ENCODE data around the gene ZC2HC1B.
"Not testable (repeated sequence)": the region's sequence is repeated elsewhere in the genome, so short reads cannot be mapped to it uniquely, and the experiment has no call there.

ZC2HC1B gene

GRCh38 chr6:143855057-143855456 lies 9.2 kb upstream of the ZC2HC1B start:
- not testable (repeated sequence) for H2BK15ac ChIP-seq (ENCODE audit: low read length); H3K79me1 ChIP-seq (ENCODE audit: low read depth, low read length); H3K4me1 ChIP-seq (ENCODE audit: control insufficient read depth in 2 of 2, insufficient read depth in 1 of 2, low read depth in 1 of 2, low read length in 2 of 2); H3K23ac ChIP-seq (ENCODE audit: low read depth, low read length, poor library complexity); H3K18ac ChIP-seq (ENCODE audit: low read length); H3K9ac ChIP-seq (ENCODE audit: low read depth, low read length, poor library complexity); H3K14ac ChIP-seq (ENCODE audit: low read length); H3K4me3 ChIP-seq (ENCODE audit: low read length in 2 of 2); H2AK5ac ChIP-seq (ENCODE audit: low read depth, low read length); H3K27me3 ChIP-seq (ENCODE audit: control insufficient read depth in 3 of 3, insufficient read depth in 3 of 3, low read depth in 1 of 3, low read length in 3 of 3); H2BK5ac ChIP-seq (ENCODE audit: low read length); H2AFZ ChIP-seq (ENCODE audit: low read length); H3K27ac ChIP-seq (replicated peaks; ENCODE audit: low read length); H4K8ac ChIP-seq (ENCODE audit: low read depth, low read length); H3K4me2 ChIP-seq (ENCODE audit: insufficient read depth, low read length, poor library complexity, severe bottlenecking); DNase-seq (ENCODE audit: low spot score); H4K91ac ChIP-seq (ENCODE audit: low read depth, low read length, poor library complexity); H2BK120ac ChIP-seq (ENCODE audit: low read depth, low read length); H3K4ac ChIP-seq (ENCODE audit: low read length); H2BK12ac ChIP-seq (ENCODE audit: low read length)
- WGBS, 2 donors (ENCODE audit: extremely low coverage in 2 of 2, insufficient read length in 2 of 2, insufficient replicate concordance in 1 of 2) = no CpG with 5 or more reads among the region's 1 CpG
- Histone ChIP-seq H3K36me3 (replicated peaks in 1 of 2; ENCODE audit: control insufficient read depth in 2 of 2, insufficient read depth in 2 of 2, low read length in 2 of 2) (peaks cover 19 to 83% of the 10 kb centered on the region in 2 donors), H3K9me3 (replicated peaks in 1 of 2; ENCODE audit: control insufficient read depth in 2 of 2, insufficient read depth in 1 of 2, low read depth in 1 of 2, low read length in 2 of 2) (peaks cover 0 to 33% of the 10 kb centered on the region in 2 donors)

- not testable (repeated sequence) for DNase-seq (ENCODE audit: low spot score); H2BK5ac ChIP-seq (ENCODE audit: low read length); H2AFZ ChIP-seq (ENCODE audit: low read length); H3K27ac ChIP-seq (replicated peaks; ENCODE audit: low read length); H3K4me3 ChIP-seq (ENCODE audit: low read length in 2 of 2); H3K4ac ChIP-seq (ENCODE audit: low read length); H3K14ac ChIP-seq (ENCODE audit: low read length); H3K23ac ChIP-seq (ENCODE audit: low read depth, low read length, poor library complexity); H3K9ac ChIP-seq (ENCODE audit: low read depth, low read length, poor library complexity); H3K4me2 ChIP-seq (ENCODE audit: insufficient read depth, low read length, poor library complexity, severe bottlenecking); H3K79me1 ChIP-seq (ENCODE audit: low read depth, low read length); H2BK15ac ChIP-seq (ENCODE audit: low read length); H3K18ac ChIP-seq (ENCODE audit: low read length); H2AK5ac ChIP-seq (ENCODE audit: low read depth, low read length); H3K4me1 ChIP-seq (ENCODE audit: control insufficient read depth in 2 of 2, insufficient read depth in 1 of 2, low read depth in 1 of 2, low read length in 2 of 2); H2BK120ac ChIP-seq (ENCODE audit: low read depth, low read length); H3K27me3 ChIP-seq (ENCODE audit: control insufficient read depth in 3 of 3, insufficient read depth in 3 of 3, low read depth in 1 of 3, low read length in 3 of 3); H2BK12ac ChIP-seq (ENCODE audit: low read length); H4K8ac ChIP-seq (ENCODE audit: low read depth, low read length); H4K91ac ChIP-seq (ENCODE audit: low read depth, low read length, poor library complexity)
- peaks cover 18 to 83% of the 10 kb centered on the region in 2 donors for H3K36me3 ChIP-seq (replicated peaks in 1 of 2; ENCODE audit: control insufficient read depth in 2 of 2, insufficient read depth in 2 of 2, low read length in 2 of 2)
- WGBS, 2 donors (ENCODE audit: extremely low coverage in 2 of 2, insufficient read length in 2 of 2, insufficient replicate concordance in 1 of 2) = no CpG with 5 or more reads among the region's 6 CpGs
- H3K9me3 ChIP-seq (replicated peaks in 1 of 2; ENCODE audit: control insufficient read depth in 2 of 2, insufficient read depth in 1 of 2, low read depth in 1 of 2, low read length in 2 of 2) = peaks cover 0 to 19% of the 10 kb centered on the region in 2 donors
Observed at GRCh38 chr6:143856762-143857161, 7.5 kb upstream of the ZC2HC1B start.

- Histone ChIP-seq H2BK5ac (ENCODE audit: low read length) (no peak overlapping the region), H2BK15ac (ENCODE audit: low read length) (no peak overlapping the region), H2BK120ac (ENCODE audit: low read depth, low read length) (no peak overlapping the region), H3K79me1 (ENCODE audit: low read depth, low read length) (no peaks in the 10 kb centered on the region), H3K4me2 (ENCODE audit: insufficient read depth, low read length, poor library complexity, severe bottlenecking) (no peak overlapping the region), H3K9ac (ENCODE audit: low read depth, low read length, poor library complexity) (no peak overlapping the region), H2BK12ac (ENCODE audit: low read length) (no peak overlapping the region), H3K27me3 (ENCODE audit: control insufficient read depth in 3 of 3, insufficient read depth in 3 of 3, low read depth in 1 of 3, low read length in 3 of 3) (no peaks in the 10 kb centered on the region), H2AK5ac (ENCODE audit: low read depth, low read length) (no peak overlapping the region), H3K18ac (ENCODE audit: low read length) (no peak overlapping the region), H4K8ac (ENCODE audit: low read depth, low read length) (no peak overlapping the region), H3K36me3 (replicated peaks in 1 of 2; ENCODE audit: control insufficient read depth in 2 of 2, insufficient read depth in 2 of 2, low read length in 2 of 2) (peaks cover 18 to 86% of the 10 kb centered on the region in 2 donors), H3K14ac (ENCODE audit: low read length) (no peak overlapping the region), H3K4ac (ENCODE audit: low read length) (no peak overlapping the region), H3K9me3 (replicated peaks in 1 of 2; ENCODE audit: control insufficient read depth in 2 of 2, insufficient read depth in 1 of 2, low read depth in 1 of 2, low read length in 2 of 2) (peaks cover 0 to 15% of the 10 kb centered on the region in 2 donors), H3K27ac (replicated peaks; ENCODE audit: low read length) (no peak overlapping the region), H4K91ac (ENCODE audit: low read depth, low read length, poor library complexity) (no peak overlapping the region), H3K23ac (ENCODE audit: low read depth, low read length, poor library complexity) (no peak overlapping the region), H3K4me1 (ENCODE audit: control insufficient read depth in 2 of 2, insufficient read depth in 1 of 2, low read depth in 1 of 2, low read length in 2 of 2) (no peaks in the 10 kb centered on the region), H2AFZ (ENCODE audit: low read length) (no peak overlapping the region), H3K4me3 (ENCODE audit: low read length in 2 of 2) (no peak overlapping the region)
- DNase-seq (ENCODE audit: low spot score) = no peak
- WGBS, 2 donors (ENCODE audit: extremely low coverage in 2 of 2, insufficient read length in 2 of 2, insufficient replicate concordance in 1 of 2) = no CpG with 5 or more reads among the region's 5 CpGs
Observed at GRCh38 chr6:143857651-143858050, 6.6 kb upstream of the ZC2HC1B start.

- Histone ChIP-seq H3K9me3 (replicated peaks in 1 of 2; ENCODE audit: control insufficient read depth in 2 of 2, insufficient read depth in 1 of 2, low read depth in 1 of 2, low read length in 2 of 2) (peaks cover 0 to 13% of the 10 kb centered on the region in 2 donors), H3K27ac (replicated peaks; ENCODE audit: low read length) (no peak overlapping the region), H3K4me2 (ENCODE audit: insufficient read depth, low read length, poor library complexity, severe bottlenecking) (no peak overlapping the region), H3K23ac (ENCODE audit: low read depth, low read length, poor library complexity) (no peak overlapping the region), H4K91ac (ENCODE audit: low read depth, low read length, poor library complexity) (no peak overlapping the region), H3K18ac (ENCODE audit: low read length) (no peak overlapping the region), H3K14ac (ENCODE audit: low read length) (no peak overlapping the region), H2AFZ (ENCODE audit: low read length) (no peak overlapping the region), H2BK120ac (ENCODE audit: low read depth, low read length) (no peak overlapping the region), H3K4ac (ENCODE audit: low read length) (no peak overlapping the region), H3K36me3 (replicated peaks in 1 of 2; ENCODE audit: control insufficient read depth in 2 of 2, insufficient read depth in 2 of 2, low read length in 2 of 2) (peaks cover 18 to 100% of the 10 kb centered on the region in 2 donors), H3K9ac (ENCODE audit: low read depth, low read length, poor library complexity) (no peak overlapping the region), H4K8ac (ENCODE audit: low read depth, low read length) (no peak overlapping the region), H3K79me1 (ENCODE audit: low read depth, low read length) (no peaks in the 10 kb centered on the region), H2BK12ac (ENCODE audit: low read length) (no peak overlapping the region), H2AK5ac (ENCODE audit: low read depth, low read length) (no peak overlapping the region), H3K27me3 (ENCODE audit: control insufficient read depth in 3 of 3, insufficient read depth in 3 of 3, low read depth in 1 of 3, low read length in 3 of 3) (no peaks in the 10 kb centered on the region), H2BK15ac (ENCODE audit: low read length) (no peak overlapping the region), H2BK5ac (ENCODE audit: low read length) (no peak overlapping the region), H3K4me1 (ENCODE audit: control insufficient read depth in 2 of 2, insufficient read depth in 1 of 2, low read depth in 1 of 2, low read length in 2 of 2) (no peaks in the 10 kb centered on the region), H3K4me3 (ENCODE audit: low read length in 2 of 2) (no peak overlapping the region)
- no CpG with 5 or more reads among the region's 3 CpGs for WGBS, 2 donors (ENCODE audit: extremely low coverage in 2 of 2, insufficient read length in 2 of 2, insufficient replicate concordance in 1 of 2)
- no peak for DNase-seq (ENCODE audit: low spot score)
Observed at GRCh38 chr6:143859891-143860660, 4.2 kb upstream of the ZC2HC1B start.
